Cardiac septum (tissue), 1 donor: ENCODE measurements around the gene CD2. TPM values are rescaled to one million over a fixed set of nuclear protein-coding genes. Genes with fewer than 3 reads are reported as not detected.

ENCODE experiments used
- DNase-seq: peaks from one replicate; pipeline ENCODE4 v3.0.0-alpha.2; 2020; ENCODE audit warnings: low spot score
- intact Hi-C: fragments of 100-400 bp; cut with DNase I; formaldehyde crosslinking; loops from one replicate; pipeline ENCODE4 v1.14.0; 2022
- total RNA-seq: library from RNA; stranded (reverse); fragmentation: NEBNext Ultra II Directional; extraction: Animal tissue kit (Norgen Biotek cat#: 25700); gene quantifications from one replicate; pipeline ENCODE4 v1.2.1, GENCODE V29; 2021
- donor health status: DM: no; HTN: no; CAD: no.

CD2 gene
- total RNA-seq, 1 donor from 2014 or later, result 0.75 TPM

GRCh38 chr1:116808200-116808847, 54.1 kb downstream of the CD2 start:
- no peak for DNase-seq
- intact Hi-C loops, result no loop called here

DNA sequence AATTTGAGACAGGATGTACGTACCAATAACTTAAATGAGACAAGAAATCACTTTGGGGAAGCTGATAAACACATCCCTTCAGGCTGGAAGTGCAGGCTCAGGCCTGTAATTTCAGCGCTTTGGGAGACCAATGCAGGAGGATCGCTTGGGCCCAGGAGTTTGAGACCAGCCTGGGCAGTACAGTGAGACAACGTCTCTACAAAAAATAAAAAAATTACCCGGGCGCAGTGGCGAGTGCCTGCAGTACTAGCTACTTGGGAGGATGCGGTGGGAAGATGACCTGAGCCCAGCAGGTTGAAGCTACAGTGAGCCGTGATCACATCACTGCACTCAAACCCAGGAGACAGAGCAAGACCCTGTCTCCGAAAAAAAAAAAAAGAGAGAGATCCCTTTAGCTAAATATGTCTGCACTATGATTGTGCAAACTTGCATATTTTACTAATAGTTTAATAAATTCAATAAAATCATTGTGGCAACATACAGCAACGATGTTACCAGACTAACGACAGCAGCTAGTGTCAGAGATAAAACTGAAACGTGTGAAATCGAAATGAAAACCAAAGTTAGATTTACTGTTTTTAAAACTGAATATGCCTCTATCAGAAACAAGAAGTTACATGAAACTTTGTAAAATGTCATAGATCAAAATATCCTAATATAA, 54.7 kb downstream of the CD2 start:
- intact Hi-C loops, result no loop called here
- no peak for DNase-seq

DNA sequence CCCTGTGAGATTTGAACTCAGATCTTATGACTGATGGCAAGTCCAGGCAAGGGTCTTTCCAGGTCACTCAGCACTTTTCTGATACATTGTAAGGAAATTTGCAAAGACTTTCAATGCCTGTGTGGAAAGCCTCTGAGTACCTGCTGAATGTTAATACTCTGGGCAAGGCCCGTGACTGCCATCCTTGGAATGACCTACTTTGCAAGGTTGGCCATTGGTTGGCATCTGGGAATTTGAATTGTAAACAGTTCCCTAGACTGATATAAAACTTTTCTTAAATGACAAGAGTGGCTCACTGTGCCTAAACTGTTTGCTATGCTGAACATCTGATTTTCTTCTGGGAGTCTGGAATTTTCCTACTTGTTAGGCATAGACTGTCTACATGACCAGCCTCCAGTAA, 57.1 kb downstream of the CD2 start:
- no peak for DNase-seq
- intact Hi-C loops, result no loop called here

DNA sequence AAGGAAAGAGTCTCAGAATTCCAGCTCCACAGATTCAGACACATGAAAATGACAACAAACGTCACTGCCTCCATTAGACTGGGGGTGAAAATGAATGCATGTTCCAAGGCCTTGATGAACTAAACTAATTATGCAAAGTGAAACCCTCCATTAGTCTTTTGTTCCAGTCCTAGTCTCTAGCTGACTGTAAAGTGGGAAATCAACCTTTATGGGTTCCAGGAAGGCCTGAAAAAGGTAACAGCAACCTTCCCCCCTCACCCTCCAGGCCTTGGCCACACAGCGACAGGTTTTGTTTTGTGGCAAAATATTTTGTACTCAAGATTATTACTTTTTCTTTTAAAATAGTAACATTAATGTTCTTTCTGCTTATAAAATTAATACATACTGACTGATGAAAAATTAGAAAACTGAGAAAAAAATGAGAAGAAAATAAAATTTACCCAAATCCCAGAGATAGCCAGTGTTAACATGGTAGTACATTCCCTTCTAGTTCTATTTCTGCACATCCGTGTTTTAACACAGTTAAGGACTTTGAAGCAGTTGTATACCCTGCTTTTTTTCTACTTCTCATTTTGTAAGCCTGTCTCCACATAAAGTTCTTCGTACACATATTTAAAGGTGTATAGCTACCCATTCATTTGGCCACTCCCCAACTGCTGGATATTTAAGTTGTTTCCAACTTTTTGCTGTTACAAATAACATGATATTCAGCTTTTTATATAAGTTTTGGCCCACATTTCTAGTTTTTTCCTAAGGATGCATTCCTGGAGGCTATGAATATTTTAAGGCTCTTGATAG, 60.9 kb downstream of the CD2 start:
- DNase-seq, result no peak
- intact Hi-C loops, result no loop called here

DNA sequence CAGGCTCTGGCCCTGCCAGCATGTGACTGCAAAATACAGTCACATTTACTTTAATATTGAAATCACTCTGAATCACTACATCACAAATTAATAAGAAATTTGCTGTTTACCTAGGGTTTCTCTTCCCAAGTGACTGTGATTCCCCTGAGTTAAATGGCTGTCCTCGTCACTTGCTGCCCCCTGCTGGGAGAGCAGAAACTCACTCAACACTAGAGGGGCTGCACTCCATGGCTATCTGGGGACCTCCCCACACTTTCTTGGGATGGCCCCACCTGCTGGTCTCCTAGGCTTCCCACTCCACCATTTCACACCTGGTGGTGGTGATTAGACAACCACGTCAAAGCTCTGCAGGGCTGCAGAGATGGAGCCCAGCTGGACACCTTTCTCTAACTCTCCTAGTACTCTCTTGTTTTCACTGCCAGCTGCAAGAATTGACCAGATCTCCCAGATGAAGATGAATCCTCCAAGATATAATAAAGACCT, 63.4 kb downstream of the CD2 start:
- DNase-seq, result no peak
- intact Hi-C loops, result no loop called here

Other genes starting within 250 kb of the CD2 start
- gene CD58, start 183.4 kb upstream of the CD2 start, total RNA-seq, result 25.3 TPM
- gene IGSF3, start 86.7 kb upstream of the CD2 start, total RNA-seq, result 5.2 TPM
- gene PTGFRN, start 155.5 kb downstream of the CD2 start, total RNA-seq, result 216 TPM
- 1.6 TPM for gene CD101, start 247.3 kb downstream of the CD2 start, total RNA-seq